SK-N-SH (cell line): ENCODE results near the gene ADORA3. TPM values are rescaled to one million over a fixed set of nuclear protein-coding genes. Genes with fewer than 3 reads are reported as not detected.

ENCODE experiments used
- CTCF ChIA-PET: fragments of 300-600, 350-600 bp; formaldehyde crosslinking; extraction: SDS; loops from one replicate; lab custom pipeline; 2021; lab: Yijun Ruan, JAX
- POLR2A ChIA-PET: fragments of 350-600 bp; sonication (Branson Sonifier 250); formaldehyde crosslinking; extraction: SDS; loops from one replicate; lab custom pipeline; 2020; ENCODE audit warnings: antibody characterized with exemption, inconsistent platforms; lab: Yijun Ruan, JAX
- DNase-seq: peaks from one replicate; pipeline ENCODE4 v3.0.0; 2012
- H2AFZ ChIP-seq: fragments of 200-600 bp; sonication (generic); 2 replicates; pipeline ENCODE4 v1.8.1; 2016; ENCODE audit warnings: antibody characterized with exemption, mild to moderate bottlenecking, low read depth
- H3F3A ChIP-seq: fragments of 200-600 bp; sonication (generic); replicated peaks from 2 replicates; pipeline ENCODE3; 2016; ENCODE audit warnings: antibody characterized with exemption, mild to moderate bottlenecking; ENCODE audit not compliant: insufficient read depth
- H3K27ac ChIP-seq, 2 experiments: fragments of 200-500 bp in 1 of 2; fragments of 200-600 bp in 1 of 2; sonication (Bioruptor generic) in 1 of 2; sonication (generic), shearing (Covaris generic) in 1 of 2; 2 replicates each; pipeline versions ENCODE4 v1.5.1 to v1.6.1; 2014 to 2016; ENCODE audit warnings: low read depth in 2 of 2, inconsistent platforms in 1 of 2, low read length in 1 of 2, mild to moderate bottlenecking in 1 of 2, mixed read lengths in 1 of 2
- H3K27me3 ChIP-seq: fragments of 200-600 bp; sonication (generic), shearing (Covaris generic); 2 replicates; pipeline ENCODE4 v1.6.1; 2016; ENCODE audit warnings: mixed run types; ENCODE audit not compliant: insufficient read depth
- H3K36me3 ChIP-seq, 2 experiments: fragments of 200-500 bp in 1 of 2; fragments of 200-600 bp in 1 of 2; sonication (Bioruptor generic) in 1 of 2; sonication (generic) in 1 of 2; replicated peaks in 1 of 2; 2 replicates each; pipeline versions ENCODE3 to v1.5.1; 2014 to 2016; ENCODE audit warnings: low read length in 1 of 2, mild to moderate bottlenecking in 1 of 2; ENCODE audit not compliant: insufficient read depth in 2 of 2, control insufficient read depth in 1 of 2
- H3K4me1 ChIP-seq, 2 experiments: fragments of 200-500 bp in 1 of 2; fragments of 200-600 bp in 1 of 2; sonication (Bioruptor generic) in 1 of 2; sonication (generic), shearing (Covaris generic) in 1 of 2; 2 replicates each; pipeline versions ENCODE4 v1.5.1 to v1.6.1; 2014 to 2016; ENCODE audit warnings: low read depth in 1 of 2, low read length in 1 of 2, mixed run types in 1 of 2; ENCODE audit not compliant: insufficient read depth in 2 of 2, control insufficient read depth in 1 of 2
- H3K4me2 ChIP-seq: fragments of 200-600 bp; sonication (generic), shearing (Covaris generic); 2 replicates; pipeline ENCODE4 v1.6.1; 2017; ENCODE audit warnings: mixed run types
- H3K4me3 ChIP-seq, 2 experiments: fragments of 200-500 bp in 1 of 2; fragments of 200-600 bp in 1 of 2; sonication (Bioruptor generic) in 1 of 2; sonication (generic), shearing (Covaris generic) in 1 of 2; 2 replicates each; pipeline versions ENCODE4 v1.5.1 to v1.8.1; 2014 to 2016; ENCODE audit warnings: low read depth in 2 of 2, inconsistent platforms in 1 of 2, low read length in 1 of 2, mild to moderate bottlenecking in 1 of 2, mixed read lengths in 1 of 2, moderate library complexity in 1 of 2
- H3K79me2 ChIP-seq: fragments of 200-600 bp; sonication (generic); 2 replicates; pipeline ENCODE4 v1.8.1; 2017; ENCODE audit warnings: mild to moderate bottlenecking; ENCODE audit not compliant: insufficient read depth
- H3K9ac ChIP-seq: fragments of 200-600 bp; sonication (generic); 2 replicates; pipeline ENCODE4 v1.6.1; 2017; ENCODE audit warnings: mixed run types
- H3K9me2 ChIP-seq: fragments of 200-600 bp; sonication (generic); 2 replicates; pipeline ENCODE4 v1.6.1; 2017; ENCODE audit warnings: mixed run types
- H3K9me3 ChIP-seq: fragments of 200-600 bp; sonication (generic); 2 replicates; pipeline ENCODE4 v1.6.1; 2017; ENCODE audit warnings: mixed run types, mild to moderate bottlenecking, moderate library complexity
- H4K20me1 ChIP-seq: fragments of 200-600 bp; sonication (generic); 2 replicates; pipeline ENCODE4 v1.6.1; 2017; ENCODE audit warnings: mild to moderate bottlenecking, mixed run types; ENCODE audit not compliant: insufficient read depth
- CHD2 ChIP-seq: fragments of 150-350 bp; IDR thresholded peaks from 2 replicates; pipeline ENCODE4 v1.6.1; 2018; ENCODE audit warnings: low read length; ENCODE audit not compliant: partially characterized antibody
- EZH2phosphoT487 ChIP-seq: fragments of 200-600 bp; sonication (generic); IDR thresholded peaks from 2 replicates; pipeline ENCODE4 v1.6.1; 2017; ENCODE audit warnings: low read depth, mixed run types, mild to moderate bottlenecking, antibody characterized with exemption, moderate library complexity, borderline replicate concordance
- GABPA ChIP-seq: IDR thresholded peaks from 2 replicates; pipeline ENCODE4 v1.4.0; 2012; ENCODE audit warnings: low read depth, mild to moderate bottlenecking
- NRF1 ChIP-seq: IDR thresholded peaks from 2 replicates; pipeline ENCODE4 v1.6.1; 2012; ENCODE audit warnings: low read depth, mild to moderate bottlenecking, low read length
- RAD21 ChIP-seq: IDR thresholded peaks from 2 replicates; pipeline ENCODE4 v1.6.1; 2012; ENCODE audit warnings: mild to moderate bottlenecking, low read length
- RCOR1 ChIP-seq: fragments of 150-350 bp; IDR thresholded peaks from 2 replicates; pipeline ENCODE4 v1.6.1; 2017; ENCODE audit warnings: antibody characterized with exemption, low read length
- RXRA ChIP-seq: IDR thresholded peaks from 2 replicates; pipeline ENCODE4 v1.4.0; 2012; ENCODE audit warnings: low read depth, mild to moderate bottlenecking, borderline replicate concordance
- SMC3 ChIP-seq: IDR thresholded peaks from 2 replicates; pipeline ENCODE4 v1.6.1; 2012; ENCODE audit warnings: low read depth, low read length, improper control_type of control experiment
- TAF1 ChIP-seq: IDR thresholded peaks from 2 replicates; pipeline ENCODE4 v1.6.1; 2012; ENCODE audit warnings: low read depth, mild to moderate bottlenecking, low read length, moderate library complexity, borderline replicate concordance
- WGBS: methylation state at CpG from one replicate; pipeline ENCODE4 v1.1.6; 2017; ENCODE audit warnings: low lambda C conversion rate; 5-methylcytosine and 5-hydroxymethylcytosine counted together
- polyA plus RNA-seq, 3 experiments: library from polyadenylated mRNA; depleted of rRNA; stranded (reverse); fragments of >200 nt; gene quantifications; 2 replicates each; pipeline ENCODE4 v1.2.3, GENCODE V29; 2012
- TF ChIP-seq, protein P1 (sequence below): fragments of 150-350 bp; IDR thresholded peaks from 2 replicates; pipeline ENCODE4 v1.6.1; 2017; ENCODE audit warnings: antibody characterized with exemption, low read length, low read depth, borderline replicate concordance
- TF ChIP-seq, protein P2 (sequence below): IDR thresholded peaks from 2 replicates; pipeline ENCODE4 v1.4.0; 2012; ENCODE audit warnings: low read depth, borderline replicate concordance
- TF ChIP-seq, protein P3 (sequence below): IDR thresholded peaks from 2 replicates; pipeline ENCODE4; 2012
- TF ChIP-seq, protein P4 (sequence below): IDR thresholded peaks from 2 replicates; pipeline ENCODE4 v1.6.1; 2012; ENCODE audit warnings: mild to moderate bottlenecking, low read depth, low read length, moderate library complexity
- TF ChIP-seq, protein P5 (sequence below): IDR thresholded peaks from 2 replicates; pipeline ENCODE4 v1.4.0; 2012; ENCODE audit warnings: low read depth

Gene ADORA3
- polyA plus RNA-seq, 1 of the 3 experiments (the other 2 are of a cell fraction): not detected

DNA sequence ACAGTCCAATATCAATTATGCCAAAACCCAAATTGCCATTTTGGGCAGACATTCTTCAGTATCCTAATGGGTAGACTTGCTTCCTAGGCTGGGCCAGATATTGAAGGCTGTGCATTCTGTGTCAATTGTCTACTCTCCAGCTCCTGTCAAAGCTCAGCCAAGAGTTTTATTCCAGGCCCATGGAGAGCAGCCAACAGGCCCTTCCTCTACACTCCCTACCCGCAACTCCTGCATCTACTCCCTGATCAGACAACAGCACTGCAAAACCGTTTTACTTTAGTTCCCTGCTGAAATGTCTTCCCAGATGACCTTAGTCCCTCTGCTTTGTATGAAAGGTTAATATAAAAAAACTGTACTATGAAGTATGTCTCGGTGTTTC, 6.6 kb upstream of the ADORA3 start:
- H3K4me2 ChIP-seq: no peak overlapping the region
- H2AFZ ChIP-seq: no peak overlapping the region
- H3K36me3 ChIP-seq: no peaks in the 10 kb centered on the region
- H3K79me2 ChIP-seq: no peaks in the 10 kb centered on the region
- 67% methylated on average over 3 of the region's 3 CpGs for WGBS
- H3K4me1 ChIP-seq: peaks cover 8 to 16% of the 10 kb centered on the region in 2 experiments; a peak in 2 of 4 replicates
- no peaks in the 10 kb centered on the region for H3K9me2 ChIP-seq
- no peaks in the 10 kb centered on the region for H3K9me3 ChIP-seq
- TF ChIP-seq EZH2phosphoT487 (no peak), RCOR1 (no peak), RAD21 (no peak), RXRA (no peak), TAF1 (no peak), NRF1 (no peak), GABPA (no peak), CHD2 (no peak), SMC3 (no peak)
- TF ChIP-seq, protein P1, sequence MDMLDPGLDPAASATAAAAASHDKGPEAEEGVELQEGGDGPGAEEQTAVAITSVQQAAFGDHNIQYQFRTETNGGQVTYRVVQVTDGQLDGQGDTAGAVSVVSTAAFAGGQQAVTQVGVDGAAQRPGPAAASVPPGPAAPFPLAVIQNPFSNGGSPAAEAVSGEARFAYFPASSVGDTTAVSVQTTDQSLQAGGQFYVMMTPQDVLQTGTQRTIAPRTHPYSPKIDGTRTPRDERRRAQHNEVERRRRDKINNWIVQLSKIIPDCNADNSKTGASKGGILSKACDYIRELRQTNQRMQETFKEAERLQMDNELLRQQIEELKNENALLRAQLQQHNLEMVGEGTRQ: no peak
- TF ChIP-seq, protein P2, sequence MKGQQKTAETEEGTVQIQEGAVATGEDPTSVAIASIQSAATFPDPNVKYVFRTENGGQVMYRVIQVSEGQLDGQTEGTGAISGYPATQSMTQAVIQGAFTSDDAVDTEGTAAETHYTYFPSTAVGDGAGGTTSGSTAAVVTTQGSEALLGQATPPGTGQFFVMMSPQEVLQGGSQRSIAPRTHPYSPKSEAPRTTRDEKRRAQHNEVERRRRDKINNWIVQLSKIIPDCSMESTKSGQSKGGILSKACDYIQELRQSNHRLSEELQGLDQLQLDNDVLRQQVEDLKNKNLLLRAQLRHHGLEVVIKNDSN: no peak
- TF ChIP-seq, protein P3, sequence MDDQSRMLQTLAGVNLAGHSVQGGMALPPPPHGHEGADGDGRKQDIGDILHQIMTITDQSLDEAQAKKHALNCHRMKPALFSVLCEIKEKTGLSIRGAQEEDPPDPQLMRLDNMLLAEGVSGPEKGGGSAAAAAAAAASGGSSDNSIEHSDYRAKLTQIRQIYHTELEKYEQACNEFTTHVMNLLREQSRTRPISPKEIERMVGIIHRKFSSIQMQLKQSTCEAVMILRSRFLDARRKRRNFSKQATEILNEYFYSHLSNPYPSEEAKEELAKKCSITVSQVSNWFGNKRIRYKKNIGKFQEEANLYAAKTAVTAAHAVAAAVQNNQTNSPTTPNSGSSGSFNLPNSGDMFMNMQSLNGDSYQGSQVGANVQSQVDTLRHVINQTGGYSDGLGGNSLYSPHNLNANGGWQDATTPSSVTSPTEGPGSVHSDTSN: no peak
- TF ChIP-seq, protein P4, sequence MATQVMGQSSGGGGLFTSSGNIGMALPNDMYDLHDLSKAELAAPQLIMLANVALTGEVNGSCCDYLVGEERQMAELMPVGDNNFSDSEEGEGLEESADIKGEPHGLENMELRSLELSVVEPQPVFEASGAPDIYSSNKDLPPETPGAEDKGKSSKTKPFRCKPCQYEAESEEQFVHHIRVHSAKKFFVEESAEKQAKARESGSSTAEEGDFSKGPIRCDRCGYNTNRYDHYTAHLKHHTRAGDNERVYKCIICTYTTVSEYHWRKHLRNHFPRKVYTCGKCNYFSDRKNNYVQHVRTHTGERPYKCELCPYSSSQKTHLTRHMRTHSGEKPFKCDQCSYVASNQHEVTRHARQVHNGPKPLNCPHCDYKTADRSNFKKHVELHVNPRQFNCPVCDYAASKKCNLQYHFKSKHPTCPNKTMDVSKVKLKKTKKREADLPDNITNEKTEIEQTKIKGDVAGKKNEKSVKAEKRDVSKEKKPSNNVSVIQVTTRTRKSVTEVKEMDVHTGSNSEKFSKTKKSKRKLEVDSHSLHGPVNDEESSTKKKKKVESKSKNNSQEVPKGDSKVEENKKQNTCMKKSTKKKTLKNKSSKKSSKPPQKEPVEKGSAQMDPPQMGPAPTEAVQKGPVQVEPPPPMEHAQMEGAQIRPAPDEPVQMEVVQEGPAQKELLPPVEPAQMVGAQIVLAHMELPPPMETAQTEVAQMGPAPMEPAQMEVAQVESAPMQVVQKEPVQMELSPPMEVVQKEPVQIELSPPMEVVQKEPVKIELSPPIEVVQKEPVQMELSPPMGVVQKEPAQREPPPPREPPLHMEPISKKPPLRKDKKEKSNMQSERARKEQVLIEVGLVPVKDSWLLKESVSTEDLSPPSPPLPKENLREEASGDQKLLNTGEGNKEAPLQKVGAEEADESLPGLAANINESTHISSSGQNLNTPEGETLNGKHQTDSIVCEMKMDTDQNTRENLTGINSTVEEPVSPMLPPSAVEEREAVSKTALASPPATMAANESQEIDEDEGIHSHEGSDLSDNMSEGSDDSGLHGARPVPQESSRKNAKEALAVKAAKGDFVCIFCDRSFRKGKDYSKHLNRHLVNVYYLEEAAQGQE: no peak
- TF ChIP-seq, protein P5, sequence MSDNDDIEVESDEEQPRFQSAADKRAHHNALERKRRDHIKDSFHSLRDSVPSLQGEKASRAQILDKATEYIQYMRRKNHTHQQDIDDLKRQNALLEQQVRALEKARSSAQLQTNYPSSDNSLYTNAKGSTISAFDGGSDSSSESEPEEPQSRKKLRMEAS: no peak
- no peaks in the 10 kb centered on the region for H3F3A ChIP-seq
- no peak overlapping the region for H3K27ac ChIP-seq
- POLR2A ChIA-PET: no interaction called here
- no peaks in the 10 kb centered on the region for H3K27me3 ChIP-seq
- CTCF ChIA-PET: interaction anchor here (1.1 to 5.3 kb wide), 4 partner anchors 13 to 258 kb away, joined by 4 to 64 read pairs (median 31); partner anchors contain the start of gene DDX20
- H3K9ac ChIP-seq: no peak overlapping the region
- DNase-seq: no peak
- no peaks in the 10 kb centered on the region for H4K20me1 ChIP-seq
- H3K4me3 ChIP-seq: no peak overlapping the region
